GM12878 (cell line): Measurements from ENCODE around the gene DSC2. TPM values are rescaled to one million over a fixed set of nuclear protein-coding genes. Genes with fewer than 3 reads are reported as not detected.

ENCODE experiments used
- ATAC-seq: fragments of 200-7000 bp; cut with Tn5 transposase; 3 replicates; pipeline ENCODE4 v1.9.1; 2020; ENCODE audit warnings: mild to moderate bottlenecking, moderate library complexity
- BruUV-seq: library from RNA; stranded (reverse); fragments of 400-500 nt; replicated peaks from 2 replicates; lab custom pipeline; 2021; lab: Mats Ljungman, UMichigan
- CTCF ChIA-PET: fragments of 300-600 bp; sonication (Branson Sonifier 250); formaldehyde crosslinking; extraction: SDS; loops from one replicate; lab custom pipeline; 2021; ENCODE audit warnings: inconsistent platforms; lab: Yijun Ruan, JAX
- POLR2A ChIA-PET: fragments of 350-600 bp; formaldehyde crosslinking; extraction: SDS; loops from one replicate; lab custom pipeline; 2021; ENCODE audit warnings: inconsistent platforms; lab: Charles Lee
- RAD21 ChIA-PET: fragments of 300-600 bp; sonication (Branson Sonifier 250); formaldehyde crosslinking; loops from one replicate; lab custom pipeline; 2023; ENCODE audit warnings: antibody characterized with exemption; ENCODE audit not compliant: unreplicated experiment; lab: Charles Lee
- SMC1A ChIA-PET: fragments of 300-600 bp; sonication (Branson Sonifier 250); formaldehyde crosslinking; loops from one replicate; lab custom pipeline; 2023; ENCODE audit not compliant: unreplicated experiment, uncharacterized antibody; lab: Charles Lee
- DNase-seq: peaks from one replicate; pipeline ENCODE4 v3.0.0-alpha.2; 2011; ENCODE audit warnings: low read depth, low spot score
- FAIRE-seq: peaks from 3 replicates; lab custom pipeline; 2011; peaks lifted over from hg19 to GRCh38; lab: Jason Lieb, UNC
- H2AFZ ChIP-seq: 2 replicates; pipeline ENCODE4 v1.6.0; 2011; ENCODE audit warnings: low read depth, low read length, control low read depth; ENCODE audit not compliant: control insufficient read depth
- H3K27ac ChIP-seq: 2 replicates; pipeline ENCODE4 v1.5.1; 2011; ENCODE audit warnings: control low read depth; ENCODE audit not compliant: control insufficient read depth, insufficient read depth
- H3K27me3 ChIP-seq, 2 experiments: replicated peaks in 1 of 2; 2 replicates each; pipeline versions ENCODE4 v1.6.0 to v1.6.1; 2011; ENCODE audit warnings: low read length in 1 of 2; ENCODE audit not compliant: control insufficient read depth in 2 of 2, insufficient read depth in 2 of 2
- H3K36me3 ChIP-seq, 2 experiments: 2 replicates each; pipeline ENCODE4 v1.5.1; 2011; ENCODE audit warnings: low read length in 1 of 2; ENCODE audit not compliant: control insufficient read depth in 2 of 2, insufficient read depth in 2 of 2
- H3K4me1 ChIP-seq: 2 replicates; pipeline ENCODE4 v1.6.1; 2011; ENCODE audit warnings: mild to moderate bottlenecking, low read length, moderate library complexity, mixed read lengths; ENCODE audit not compliant: control insufficient read depth, insufficient read depth
- H3K4me2 ChIP-seq: 2 replicates; pipeline ENCODE4 v1.6.0; 2011; ENCODE audit warnings: control low read depth; ENCODE audit not compliant: control insufficient read depth, insufficient read depth
- H3K4me3 ChIP-seq: fragments of 200-600 bp; sonication (generic); 2 replicates; pipeline ENCODE4 v1.5.1; 2016
- H3K79me2 ChIP-seq: 2 replicates; pipeline ENCODE4 v1.6.0; 2011; ENCODE audit warnings: low read length; ENCODE audit not compliant: control insufficient read depth, insufficient read depth
- H3K9ac ChIP-seq: 2 replicates; pipeline ENCODE4 v1.8.0; 2011; ENCODE audit warnings: low read length, control low read depth, mixed read lengths; ENCODE audit not compliant: control insufficient read depth, insufficient read depth
- H3K9me3 ChIP-seq: replicated peaks from 3 replicates; pipeline ENCODE4 v1.5.1; 2011; ENCODE audit warnings: mild to moderate bottlenecking, low read length; ENCODE audit not compliant: control insufficient read depth, insufficient read depth
- H4K20me1 ChIP-seq: 2 replicates; pipeline ENCODE4 v1.6.0; 2011; ENCODE audit not compliant: control insufficient read depth, insufficient read depth
- CBX5 ChIP-seq: sonication (generic); IDR thresholded peaks from 2 replicates; pipeline ENCODE4 v1.6.1; 2016; ENCODE audit warnings: low read depth, moderate library complexity, mild to moderate bottlenecking, inconsistent platforms
- HDGF ChIP-seq: fragments of 450-650 bp; IDR thresholded peaks from 2 replicates; pipeline ENCODE4 v1.6.1; 2016; ENCODE audit warnings: antibody characterized with exemption
- IKZF2 ChIP-seq, 2 experiments: fragments of 450-650 bp; IDR thresholded peaks; 2 replicates each; pipeline ENCODE4 v1.6.1; 2017; ENCODE audit warnings: mild to moderate bottlenecking in 2 of 2, moderate library complexity in 2 of 2
- JUND ChIP-seq: IDR thresholded peaks from 2 replicates; pipeline ENCODE4 v1.6.1; 2012; ENCODE audit warnings: low read depth, mild to moderate bottlenecking, low read length, improper control_type of control experiment, moderate library complexity
- POLR2AphosphoS5 ChIP-seq: IDR thresholded peaks from 2 replicates; pipeline ENCODE4 v1.6.1; 2011; ENCODE audit warnings: mild to moderate bottlenecking, low read length, inconsistent platforms
- TBL1XR1 ChIP-seq: IDR thresholded peaks from 2 replicates; pipeline ENCODE4 v1.6.1; 2012; ENCODE audit warnings: low read depth, low read length, improper control_type of control experiment
- ZNF622 ChIP-seq: fragments of 450-650 bp; IDR thresholded peaks from 2 replicates; pipeline ENCODE4 v1.6.1; 2017; ENCODE audit warnings: mild to moderate bottlenecking, inconsistent platforms
- WGBS: methylation state at CpG from one replicate; pipeline ENCODE4 v1.1.6; 2016; ENCODE audit warnings: low lambda C conversion rate; ENCODE audit not compliant: insufficient replicate concordance, insufficient coverage; ENCODE audit errors: missing lambda C conversion rate; 5-methylcytosine and 5-hydroxymethylcytosine counted together
- in situ Hi-C: fragments of 300-500 bp; cut with MboI; formaldehyde crosslinking; loops from 9 replicates; pipeline ENCODE4 v1.14.3; 2018; ENCODE audit warnings: mixed read lengths
- intact Hi-C: fragments of 100-400 bp; cut with micrococcal nuclease; formaldehyde crosslinking; loops from one replicate; pipeline ENCODE4 v1.14.2; 2022; ENCODE audit not compliant: unreplicated experiment
- polyA plus RNA-seq, 11 experiments: library from polyadenylated mRNA; depleted of rRNA in 4 of 11; unstranded in 6 of 11; stranded (reverse) in 5 of 11; fragments of >200 nt; fragmentation: Nextera tagmentation in 4 of 11; fragmentation: Illumina TruSeq in 1 of 11; extraction: Ambion mirVana in 4 of 11; extraction: Trizol in 1 of 11; gene quantifications; 1 replicate in 1 of 11; 2 replicates in 10 of 11; pipeline versions ENCODE4 v1.2.1 to v1.2.3, GENCODE V29; 2011 to 2016; ENCODE audit warnings: inconsistent platforms in 2 of 11, missing spikeins in 2 of 11, low read depth in 1 of 11
- total RNA-seq, 4 experiments: library from RNA; depleted of rRNA in 3 of 4; stranded (reverse); fragments of >200 nt in 3 of 4; fragmentation: Illumina TruSeq in 1 of 4; extraction: Trizol in 1 of 4; gene quantifications; 2 replicates each; pipeline versions ENCODE4 v1.2.1 to v1.2.3, GENCODE V29; 2013 to 2021
- TF ChIP-seq, protein P1 (sequence below): IDR thresholded peaks from 2 replicates; pipeline ENCODE4 v1.6.1; 2012; ENCODE audit warnings: low read depth, low read length, improper control_type of control experiment
- TF ChIP-seq, protein P2 (sequence below): fragments of 450-650 bp; IDR thresholded peaks from 2 replicates; pipeline ENCODE4 v1.6.1; 2017; ENCODE audit warnings: borderline replicate concordance
- TF ChIP-seq, protein P3 (sequence below): IDR thresholded peaks from 2 replicates; pipeline ENCODE4 v1.6.1; 2012; ENCODE audit warnings: low read depth, low read length, improper control_type of control experiment
- TF ChIP-seq, protein P4 (sequence below): IDR thresholded peaks from 2 replicates; pipeline ENCODE4 v1.6.1; 2011; ENCODE audit warnings: borderline replicate concordance, low read depth, mild to moderate bottlenecking, moderate library complexity, mixed read lengths, low read length; ENCODE audit not compliant: insufficient read depth; ENCODE audit errors: extremely low read length
- TF ChIP-seq, protein P5 (sequence below), 3 experiments: IDR thresholded peaks in 2 of 3; conservative IDR thresholded peaks in 1 of 3; 2 replicates each; pipeline ENCODE4 v1.5.1; 2011; ENCODE audit warnings: low read depth in 3 of 3, low read length in 3 of 3, mild to moderate bottlenecking in 3 of 3, control low read depth in 2 of 3, moderate library complexity in 2 of 3, inconsistent platforms in 1 of 3, mixed read lengths in 1 of 3; ENCODE audit not compliant: control insufficient read depth in 2 of 3, insufficient read depth in 1 of 3; ENCODE audit errors: extremely low read depth in 1 of 3

DSC2 gene
- total and polyA plus RNA-seq, 10 of the 15 experiments (the other 5 are each of a cell fraction or from before 2014, with no cell fraction given), result 1.2 to 4.9 (median 3.0) TPM; not detected in 1

DNA sequence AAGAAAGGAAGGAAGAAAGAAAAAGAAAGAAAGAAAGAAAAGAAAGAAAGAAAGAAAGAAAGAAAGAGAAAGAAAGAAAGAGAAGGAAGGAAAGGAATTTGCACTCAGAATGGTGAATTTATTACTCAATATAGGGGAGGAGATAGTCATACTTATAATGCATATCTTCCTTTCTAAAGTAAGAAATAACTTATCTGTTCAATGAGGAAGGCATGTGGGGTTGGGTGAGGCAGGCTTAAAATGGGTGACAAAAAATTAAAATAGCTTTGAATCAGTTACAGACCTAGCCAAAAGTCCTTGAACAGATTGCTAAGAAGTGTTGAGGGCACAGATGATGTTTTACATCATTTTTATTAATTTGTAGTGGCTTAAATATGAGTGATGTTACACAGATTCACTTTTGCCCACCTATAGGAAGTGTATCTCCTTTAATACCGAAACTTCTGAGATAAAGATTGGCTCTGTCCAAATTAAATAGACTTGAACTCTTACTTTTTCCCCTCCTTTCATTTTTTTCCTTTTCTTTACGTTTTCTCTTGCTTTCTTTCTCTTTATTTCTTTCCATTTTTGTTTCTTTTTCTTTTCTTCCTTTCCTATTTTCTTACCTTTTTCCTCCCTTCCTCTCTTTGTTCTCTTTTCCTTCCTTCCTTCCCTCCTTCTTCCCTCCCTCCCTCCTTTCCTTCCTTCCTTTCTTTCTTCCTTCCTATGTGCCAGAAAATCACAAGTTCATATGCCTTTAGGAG lies 14.8 kb upstream of the DSC2 start:
- Histone ChIP-seq H3K4me1 (no peaks in the 10 kb centered on the region), H3K9ac (no peak overlapping the region), H3K9me3 (no peaks in the 10 kb centered on the region), H3K36me3 (no peaks in the 10 kb centered on the region), H2AFZ (no peak overlapping the region), H3K27ac (no peak overlapping the region), H4K20me1 (no peaks in the 10 kb centered on the region), H3K4me2 (no peak overlapping the region), H3K79me2 (no peaks in the 10 kb centered on the region), H3K4me3 (no peak overlapping the region), H3K27me3 (no peaks in the 10 kb centered on the region)
- CTCF ChIA-PET, result interaction anchor here (0.7 kb wide), 1 partner anchor 45 kb away, joined by 3 read pairs; no protein-coding TSS in a partner anchor
- no TSS peak for BruUV-seq
- TF ChIP-seq, protein P1, sequence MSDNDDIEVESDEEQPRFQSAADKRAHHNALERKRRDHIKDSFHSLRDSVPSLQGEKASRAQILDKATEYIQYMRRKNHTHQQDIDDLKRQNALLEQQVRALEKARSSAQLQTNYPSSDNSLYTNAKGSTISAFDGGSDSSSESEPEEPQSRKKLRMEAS, result no peak
- TF ChIP-seq, protein P2, sequence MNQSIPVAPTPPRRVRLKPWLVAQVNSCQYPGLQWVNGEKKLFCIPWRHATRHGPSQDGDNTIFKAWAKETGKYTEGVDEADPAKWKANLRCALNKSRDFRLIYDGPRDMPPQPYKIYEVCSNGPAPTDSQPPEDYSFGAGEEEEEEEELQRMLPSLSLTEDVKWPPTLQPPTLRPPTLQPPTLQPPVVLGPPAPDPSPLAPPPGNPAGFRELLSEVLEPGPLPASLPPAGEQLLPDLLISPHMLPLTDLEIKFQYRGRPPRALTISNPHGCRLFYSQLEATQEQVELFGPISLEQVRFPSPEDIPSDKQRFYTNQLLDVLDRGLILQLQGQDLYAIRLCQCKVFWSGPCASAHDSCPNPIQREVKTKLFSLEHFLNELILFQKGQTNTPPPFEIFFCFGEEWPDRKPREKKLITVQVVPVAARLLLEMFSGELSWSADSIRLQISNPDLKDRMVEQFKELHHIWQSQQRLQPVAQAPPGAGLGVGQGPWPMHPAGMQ, result no peak
- TF ChIP-seq, protein P3, sequence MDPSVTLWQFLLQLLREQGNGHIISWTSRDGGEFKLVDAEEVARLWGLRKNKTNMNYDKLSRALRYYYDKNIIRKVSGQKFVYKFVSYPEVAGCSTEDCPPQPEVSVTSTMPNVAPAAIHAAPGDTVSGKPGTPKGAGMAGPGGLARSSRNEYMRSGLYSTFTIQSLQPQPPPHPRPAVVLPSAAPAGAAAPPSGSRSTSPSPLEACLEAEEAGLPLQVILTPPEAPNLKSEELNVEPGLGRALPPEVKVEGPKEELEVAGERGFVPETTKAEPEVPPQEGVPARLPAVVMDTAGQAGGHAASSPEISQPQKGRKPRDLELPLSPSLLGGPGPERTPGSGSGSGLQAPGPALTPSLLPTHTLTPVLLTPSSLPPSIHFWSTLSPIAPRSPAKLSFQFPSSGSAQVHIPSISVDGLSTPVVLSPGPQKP, result no peak
- TF ChIP-seq HDGF (no peak), TBL1XR1 (no peak), IKZF2 (IDR thresholded peaks at IDR 0.05) (no peak), JUND (no peak), CBX5 (no peak), ZNF622 (no peak), POLR2AphosphoS5 (no peak)
- TF ChIP-seq, protein P4, sequence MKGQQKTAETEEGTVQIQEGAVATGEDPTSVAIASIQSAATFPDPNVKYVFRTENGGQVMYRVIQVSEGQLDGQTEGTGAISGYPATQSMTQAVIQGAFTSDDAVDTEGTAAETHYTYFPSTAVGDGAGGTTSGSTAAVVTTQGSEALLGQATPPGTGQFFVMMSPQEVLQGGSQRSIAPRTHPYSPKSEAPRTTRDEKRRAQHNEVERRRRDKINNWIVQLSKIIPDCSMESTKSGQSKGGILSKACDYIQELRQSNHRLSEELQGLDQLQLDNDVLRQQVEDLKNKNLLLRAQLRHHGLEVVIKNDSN, result no peak
- TF ChIP-seq, protein P5, sequence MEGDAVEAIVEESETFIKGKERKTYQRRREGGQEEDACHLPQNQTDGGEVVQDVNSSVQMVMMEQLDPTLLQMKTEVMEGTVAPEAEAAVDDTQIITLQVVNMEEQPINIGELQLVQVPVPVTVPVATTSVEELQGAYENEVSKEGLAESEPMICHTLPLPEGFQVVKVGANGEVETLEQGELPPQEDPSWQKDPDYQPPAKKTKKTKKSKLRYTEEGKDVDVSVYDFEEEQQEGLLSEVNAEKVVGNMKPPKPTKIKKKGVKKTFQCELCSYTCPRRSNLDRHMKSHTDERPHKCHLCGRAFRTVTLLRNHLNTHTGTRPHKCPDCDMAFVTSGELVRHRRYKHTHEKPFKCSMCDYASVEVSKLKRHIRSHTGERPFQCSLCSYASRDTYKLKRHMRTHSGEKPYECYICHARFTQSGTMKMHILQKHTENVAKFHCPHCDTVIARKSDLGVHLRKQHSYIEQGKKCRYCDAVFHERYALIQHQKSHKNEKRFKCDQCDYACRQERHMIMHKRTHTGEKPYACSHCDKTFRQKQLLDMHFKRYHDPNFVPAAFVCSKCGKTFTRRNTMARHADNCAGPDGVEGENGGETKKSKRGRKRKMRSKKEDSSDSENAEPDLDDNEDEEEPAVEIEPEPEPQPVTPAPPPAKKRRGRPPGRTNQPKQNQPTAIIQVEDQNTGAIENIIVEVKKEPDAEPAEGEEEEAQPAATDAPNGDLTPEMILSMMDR (IDR thresholded peaks at IDR 0.05 in 2 of 3, conservative IDR thresholded peaks at IDR 0.05 in 1 of 3; ENCODE audit: control insufficient read depth in 2 of 3, extremely low read depth in 1 of 3, insufficient read depth in 1 of 3, low read depth in 3 of 3, low read length in 3 of 3), result no peak
- no peak for DNase-seq
- no peak for FAIRE-seq
- in situ Hi-C loops, result no loop called here
- intact Hi-C loops, result no loop called here
- 0% methylated on average over 2 of the region's 2 CpGs for WGBS
- ATAC-seq, result no peak
- POLR2A ChIA-PET, result no interaction called here
- RAD21 ChIA-PET, result no interaction called here
- SMC1A ChIA-PET, result no interaction called here
